ENCODE data around the gene VCY.
"Not testable (repeated sequence)": the region's sequence is repeated elsewhere in the genome, so short reads cannot be mapped to it uniquely, and the experiment has no call there.

VCY gene

GRCh38 chrY:13986373-13986772 lies at the start of gene VCY:
Gene VCY, minus strand, starts transcription at chrY:13986473. Its CDS starts 33 bp downstream, at chrY:13986440.
- DNase-seq (ENCODE audit: low read depth in 2 of 2), result not testable (repeated sequence)

DNA sequence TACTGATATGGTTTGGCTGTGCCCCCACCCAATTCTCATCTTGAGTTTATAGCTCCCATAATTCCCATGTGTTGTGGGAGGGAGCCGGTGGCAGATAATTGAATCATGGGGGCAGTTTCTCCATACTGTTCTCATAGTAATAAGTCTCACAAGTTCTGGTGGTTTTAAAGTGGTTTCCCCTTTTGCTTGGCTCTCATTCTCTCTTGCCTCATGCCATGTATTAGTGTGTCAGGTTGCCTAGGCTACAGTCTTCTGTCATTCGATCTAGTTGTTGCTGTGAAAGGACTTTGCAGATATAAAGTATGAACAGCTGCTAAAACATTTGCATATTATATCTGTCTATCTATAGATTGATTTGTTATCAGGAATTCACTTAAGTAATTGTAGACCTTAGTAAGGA lies 44.1 kb upstream of the VCY start:
- DNase-seq (ENCODE audit: low read depth in 2 of 2), result not testable (repeated sequence)

- not testable (repeated sequence) for DNase-seq (ENCODE audit: low read depth in 2 of 2)
These were observed 25.6 kb upstream of the VCY start for GRCh38 chrY:14011916-14012315.

GRCh38 chrY:13942406-13942805 lies 43.9 kb downstream of the VCY start:
- not testable (repeated sequence) for DNase-seq (ENCODE audit: low read depth in 2 of 2)
